HG03565 (cell line): Measurements from ENCODE around the gene LRP1-AS.

Source experiments
- ATAC-seq: cut with Tn5 transposase; IDR thresholded peaks from one replicate; pipeline ENCODE4 v1.9.1; 2021; ENCODE audit warnings: mild to moderate bottlenecking, moderate library complexity; ENCODE audit not compliant: unreplicated experiment

Gene LRP1-AS

DNA sequence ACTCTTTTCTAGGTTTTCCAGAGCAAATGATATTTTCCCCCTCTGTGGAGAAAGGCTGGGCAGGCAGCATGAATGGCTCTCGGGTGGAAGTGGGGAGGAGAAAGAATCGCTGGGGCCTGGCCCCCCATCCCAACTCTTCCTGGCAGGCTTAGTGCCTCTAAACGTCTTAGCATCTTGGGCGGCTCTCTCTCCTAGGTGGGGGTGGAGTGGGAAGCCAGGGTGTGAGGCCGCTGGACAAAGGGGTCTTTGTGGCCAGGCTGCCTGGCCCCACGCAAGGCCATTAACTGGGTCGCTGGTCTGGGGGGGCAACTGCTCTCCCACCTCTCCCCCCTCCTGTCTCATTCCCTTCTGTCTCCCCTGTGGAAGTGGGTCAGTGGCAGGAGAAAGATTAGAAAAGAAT lies 4.7 kb downstream of the LRP1-AS start:
- no peak for ATAC-seq

DNA sequence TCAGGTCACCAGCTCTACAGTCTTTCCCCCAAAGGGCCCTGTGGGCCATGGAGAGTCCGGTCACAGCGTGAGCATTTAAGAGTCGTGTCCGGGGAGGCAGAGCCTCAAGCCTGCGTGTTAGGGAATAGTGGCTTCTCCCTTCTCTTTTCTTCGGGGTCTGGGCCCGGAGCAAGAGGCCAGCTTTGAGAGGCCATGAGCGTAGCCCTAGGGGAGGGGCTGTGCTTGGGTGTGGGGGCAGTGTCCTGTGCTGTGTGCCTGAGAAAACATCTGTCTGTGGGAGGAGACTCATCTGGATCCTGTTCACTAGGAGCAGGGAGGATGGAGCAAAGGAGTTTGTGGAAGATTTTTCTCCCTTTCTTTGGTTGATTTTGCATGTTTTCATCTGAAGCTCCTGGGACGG lies 5.3 kb downstream of the LRP1-AS start:
- ATAC-seq = no peak

DNA sequence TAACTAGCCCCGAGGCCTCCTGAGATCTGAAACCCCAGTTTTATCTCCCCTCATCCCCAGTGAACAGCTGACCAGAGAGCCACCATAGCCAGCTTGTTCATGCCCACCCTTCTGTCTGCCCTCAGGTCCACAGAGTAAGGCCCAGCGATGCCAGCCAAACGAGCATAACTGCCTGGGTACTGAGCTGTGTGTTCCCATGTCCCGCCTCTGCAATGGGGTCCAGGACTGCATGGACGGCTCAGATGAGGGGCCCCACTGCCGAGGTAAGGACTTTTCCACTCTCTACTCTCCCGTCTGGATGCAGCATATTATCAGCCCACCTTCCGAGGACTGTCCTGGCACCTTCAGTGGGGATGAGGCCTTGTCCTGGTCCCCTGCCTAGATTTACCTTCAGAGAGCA lies 6.2 kb downstream of the LRP1-AS start:
- ATAC-seq = no peak

DNA sequence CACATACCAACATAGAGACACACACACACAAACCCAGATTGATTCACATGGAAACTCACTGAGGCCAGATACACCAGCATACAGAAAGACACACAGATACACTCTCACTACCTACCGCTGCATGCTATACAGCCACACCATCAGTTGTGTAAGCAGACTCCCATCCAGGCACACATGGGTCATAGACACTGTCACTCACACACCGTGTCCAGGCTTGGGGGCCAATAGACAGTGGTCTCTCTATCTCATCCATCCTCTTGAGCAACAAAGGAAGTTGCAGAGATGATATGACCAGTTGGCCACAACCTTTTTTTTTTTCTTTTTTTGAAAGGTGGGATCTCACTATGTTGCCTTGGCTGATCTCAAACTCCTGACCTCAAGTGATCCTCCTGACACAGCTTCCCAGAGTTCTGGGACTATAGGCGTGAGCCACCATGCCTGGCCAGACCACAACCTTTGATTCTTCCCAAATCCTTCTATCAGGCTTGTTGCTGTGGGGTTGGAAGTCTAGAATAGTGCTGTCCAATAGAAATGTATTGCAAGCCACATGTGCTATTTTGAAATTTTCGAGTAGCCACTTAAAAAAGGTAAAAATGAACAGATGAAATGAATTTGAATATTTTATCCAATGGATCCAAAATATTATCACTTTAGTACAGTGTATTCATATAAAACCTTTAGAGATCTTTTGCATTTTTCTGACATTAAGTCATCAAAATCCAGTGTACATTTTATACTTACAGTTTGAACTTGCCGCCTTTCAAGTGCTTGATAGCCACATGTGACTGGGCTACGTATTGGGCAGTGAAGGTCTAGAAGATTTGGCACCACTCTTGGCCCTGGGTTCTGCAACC lies 7.4 kb downstream of the LRP1-AS start:
- ATAC-seq = no peak

DNA sequence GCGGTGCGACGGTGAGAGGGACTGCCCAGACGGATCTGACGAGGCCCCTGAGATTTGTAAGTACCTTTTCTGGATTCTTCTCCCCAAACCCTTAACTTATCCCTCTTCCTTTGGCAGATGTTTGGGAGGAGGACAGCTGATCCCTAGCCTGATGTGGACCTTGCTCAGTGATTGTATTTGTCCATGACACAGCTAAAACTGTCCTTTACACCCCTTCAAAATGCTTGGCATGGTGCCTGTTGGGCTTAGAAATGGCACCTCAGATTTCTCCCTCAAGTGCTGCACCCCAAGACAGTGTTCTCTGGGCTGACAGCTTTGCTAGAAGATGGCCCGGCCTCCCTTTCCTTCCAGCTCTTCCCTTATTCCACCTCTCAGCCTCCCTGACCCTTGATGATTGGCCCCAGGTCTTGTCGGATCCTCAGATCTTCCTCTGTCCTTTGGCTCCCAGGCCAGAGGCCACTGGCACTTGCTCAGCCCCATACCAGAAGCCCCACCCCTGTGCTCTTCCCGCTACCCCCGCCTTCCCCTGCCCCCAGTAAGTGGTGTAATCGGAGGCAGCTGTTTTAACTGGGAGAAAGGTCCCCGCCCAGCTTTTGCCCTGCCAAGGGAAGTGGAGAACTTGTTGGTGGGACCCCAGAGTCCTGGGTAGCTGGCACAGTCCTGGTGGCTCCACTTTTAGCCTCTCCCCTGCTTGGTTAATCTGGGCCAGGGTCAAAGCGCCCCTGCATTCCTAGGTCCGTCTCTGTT lies 8.7 kb downstream of the LRP1-AS start:
- ATAC-seq = no peak

DNA sequence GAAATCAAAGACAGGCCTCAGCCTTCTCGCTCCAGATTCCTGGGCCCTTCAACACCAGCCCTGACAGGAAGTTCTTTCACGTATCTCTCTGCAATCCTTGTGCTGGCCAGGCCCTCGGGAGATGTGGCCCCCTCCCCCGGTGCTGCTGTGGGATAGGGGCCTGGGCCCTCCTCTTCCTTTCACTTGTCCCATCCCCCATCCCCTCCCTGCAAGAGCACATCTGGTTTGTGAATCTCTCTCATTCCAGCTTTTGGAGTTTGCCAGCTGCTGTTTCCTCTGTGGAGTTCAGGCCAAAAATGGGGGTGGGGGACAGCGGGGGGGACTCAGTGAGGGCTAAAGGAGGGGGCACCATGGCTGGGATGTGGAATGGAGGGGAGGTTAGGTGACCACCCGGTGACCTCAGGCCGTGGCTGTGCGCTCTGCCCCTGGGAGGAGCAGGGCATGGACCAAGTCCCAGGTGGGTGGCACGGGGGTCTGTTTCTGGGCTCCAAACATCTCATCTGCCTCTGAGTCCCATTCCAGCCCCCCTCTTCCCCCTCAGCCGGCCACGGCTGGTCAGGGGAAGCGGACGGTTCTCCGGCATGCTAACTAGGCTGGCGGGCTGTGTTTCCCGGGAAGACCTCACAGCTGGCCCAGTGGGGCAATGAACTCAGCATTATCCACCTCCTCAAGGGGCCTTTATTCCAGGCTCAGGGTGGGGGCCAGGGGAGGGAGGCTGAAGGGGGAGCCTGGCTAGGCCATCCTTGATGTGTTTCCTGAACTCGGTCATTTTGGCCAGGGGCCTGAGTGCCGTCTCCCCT lies 11.7 kb downstream of the LRP1-AS start:
- no peak for ATAC-seq

DNA sequence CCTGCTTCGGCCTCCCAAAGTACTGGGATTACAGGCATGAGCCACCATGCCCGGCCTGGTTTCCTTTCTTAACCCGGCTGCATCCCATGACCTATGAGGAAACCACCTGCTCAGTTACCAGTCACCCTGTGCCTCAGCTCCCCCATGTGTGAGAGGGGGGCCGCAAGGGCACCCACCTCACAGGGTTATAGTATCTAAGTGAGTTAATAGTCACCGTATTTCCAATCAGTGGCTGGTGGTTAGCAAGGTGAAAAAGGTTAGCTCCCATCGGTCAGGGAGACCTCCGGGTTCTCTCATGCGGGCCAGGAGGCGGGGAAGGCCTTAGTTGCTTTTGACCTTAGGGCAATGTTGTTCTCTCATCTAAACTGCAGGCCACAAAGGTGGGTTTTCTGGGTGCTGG lies 12.5 kb downstream of the LRP1-AS start:
- no peak for ATAC-seq

DNA sequence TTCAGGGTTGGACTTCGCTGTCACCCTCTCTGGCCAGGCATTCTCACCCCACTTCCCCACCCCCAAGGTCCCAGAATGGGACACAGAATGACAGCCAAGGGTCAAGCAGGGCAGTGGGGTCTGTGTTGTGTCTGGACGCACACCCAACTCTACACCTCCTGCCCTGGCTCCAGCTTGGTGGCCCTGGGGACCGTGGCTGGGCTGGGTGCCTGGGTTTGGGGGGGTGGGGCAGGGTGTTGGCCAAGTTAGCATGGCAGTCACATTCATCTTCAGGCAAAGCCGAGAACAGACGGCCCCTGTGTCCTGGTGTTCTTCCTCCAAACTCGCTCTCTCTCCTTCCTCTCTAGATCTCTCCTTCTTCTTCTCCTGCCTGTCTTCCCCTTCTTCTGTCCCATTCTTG lies 13.5 kb downstream of the LRP1-AS start:
- ATAC-seq = no peak

DNA sequence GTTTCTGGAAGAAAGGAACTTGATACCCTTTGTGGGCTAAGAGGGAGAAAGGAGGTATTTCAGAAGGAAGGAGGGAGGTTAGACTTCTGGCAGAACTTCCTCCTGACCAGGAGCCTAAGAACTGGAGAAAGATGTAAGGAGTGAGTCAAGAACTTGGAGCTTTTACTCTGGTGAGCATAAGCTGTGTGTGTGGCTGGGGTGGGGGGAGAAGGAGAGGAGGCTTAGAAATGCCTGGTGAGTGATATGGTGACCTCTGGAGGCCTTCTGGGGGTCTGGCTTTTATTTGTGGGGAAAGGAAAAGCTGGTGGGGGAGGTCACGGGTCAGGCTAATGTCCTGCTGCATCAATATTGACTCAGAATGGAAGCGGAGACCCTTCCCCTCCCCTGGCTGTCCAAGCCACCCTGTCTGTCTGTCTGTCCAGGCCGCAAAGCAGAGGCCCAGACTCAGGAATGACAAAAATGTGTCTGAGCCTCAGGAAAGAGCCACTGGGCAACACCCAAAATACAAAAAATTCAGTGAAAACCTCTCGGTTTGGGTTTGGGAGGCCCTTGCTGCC lies 14.3 kb downstream of the LRP1-AS start:
- ATAC-seq = no peak

DNA sequence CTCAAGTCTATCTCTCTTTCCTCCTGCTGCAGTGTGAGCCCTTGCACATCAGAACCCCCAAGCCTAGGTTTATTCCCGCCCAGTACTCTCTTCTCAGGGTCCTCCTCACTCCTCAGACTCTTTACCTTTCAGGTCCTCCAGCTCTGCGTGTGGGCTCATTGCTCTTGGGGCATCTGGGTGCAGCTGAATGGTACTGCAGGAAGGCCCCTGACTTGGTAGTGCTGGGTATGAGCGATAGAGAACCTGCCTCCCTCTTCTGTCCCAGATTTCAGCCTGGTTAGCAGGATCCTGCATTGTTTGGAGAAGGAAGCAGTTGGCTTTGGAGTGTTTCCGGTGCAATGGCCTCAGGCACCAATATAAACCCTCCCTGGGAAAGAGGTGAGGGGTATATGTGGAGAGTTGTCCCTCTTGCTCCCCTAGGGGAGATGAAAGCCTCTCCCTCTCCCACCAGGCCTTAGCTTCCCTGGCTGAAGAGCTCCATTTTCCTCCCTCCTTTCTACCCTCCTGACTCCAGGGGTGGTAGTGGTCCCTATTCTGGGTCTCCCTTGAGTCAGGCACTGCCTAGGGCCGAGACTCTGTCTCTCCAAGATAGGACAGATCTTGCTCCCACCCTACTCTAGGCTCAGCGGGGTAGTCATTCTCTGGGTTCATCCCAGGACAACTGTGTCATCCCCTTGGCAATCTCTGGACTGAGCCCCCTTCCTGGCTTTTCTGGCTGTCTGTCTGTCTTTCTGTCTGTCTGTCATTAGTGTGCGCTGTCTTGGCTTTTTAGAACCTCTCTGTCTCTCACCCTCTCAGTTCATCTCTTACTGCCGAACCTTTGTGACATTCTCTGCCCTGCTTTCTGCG lies 15.3 kb downstream of the LRP1-AS start:
- ATAC-seq = no peak

DNA sequence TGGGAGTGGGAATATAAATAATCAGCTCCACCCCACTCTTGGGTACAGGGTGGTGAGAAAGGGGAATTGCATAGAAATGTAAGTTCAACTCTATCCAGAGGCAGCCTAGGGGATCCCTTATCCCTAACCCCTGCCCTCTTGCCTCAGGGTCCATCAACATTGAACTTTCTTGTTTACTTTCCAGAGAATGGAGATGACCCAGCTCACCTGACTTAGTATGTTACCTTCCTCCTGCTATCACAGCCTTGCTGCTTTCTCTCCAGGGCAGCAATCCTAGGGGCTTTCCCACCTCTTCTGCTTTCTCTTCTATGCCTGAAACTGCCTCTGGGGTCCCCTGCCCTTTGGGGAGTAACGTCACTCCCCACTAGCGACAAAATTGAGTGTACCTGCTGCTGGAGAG lies 16.5 kb downstream of the LRP1-AS start:
- no peak for ATAC-seq

DNA sequence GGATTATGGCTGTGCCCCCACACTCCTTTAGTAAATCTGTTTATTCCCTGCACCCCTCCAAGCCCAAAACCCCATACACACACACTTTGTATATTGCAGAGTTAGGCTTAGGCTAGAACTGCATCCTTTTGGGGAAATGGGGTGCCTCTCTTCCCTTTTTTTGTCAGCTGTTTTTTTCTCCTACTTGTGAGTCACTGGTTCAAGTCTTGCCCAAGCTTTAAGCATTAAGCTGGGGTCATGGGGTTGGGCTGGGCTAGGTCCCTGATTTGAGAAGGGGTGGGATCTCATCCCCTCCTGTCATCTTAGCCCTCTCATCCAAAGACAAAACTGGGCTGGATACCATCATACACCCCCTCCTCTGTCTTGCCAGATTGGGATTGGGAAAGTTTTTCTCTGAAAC lies 17.5 kb downstream of the LRP1-AS start:
- ATAC-seq = no peak

DNA sequence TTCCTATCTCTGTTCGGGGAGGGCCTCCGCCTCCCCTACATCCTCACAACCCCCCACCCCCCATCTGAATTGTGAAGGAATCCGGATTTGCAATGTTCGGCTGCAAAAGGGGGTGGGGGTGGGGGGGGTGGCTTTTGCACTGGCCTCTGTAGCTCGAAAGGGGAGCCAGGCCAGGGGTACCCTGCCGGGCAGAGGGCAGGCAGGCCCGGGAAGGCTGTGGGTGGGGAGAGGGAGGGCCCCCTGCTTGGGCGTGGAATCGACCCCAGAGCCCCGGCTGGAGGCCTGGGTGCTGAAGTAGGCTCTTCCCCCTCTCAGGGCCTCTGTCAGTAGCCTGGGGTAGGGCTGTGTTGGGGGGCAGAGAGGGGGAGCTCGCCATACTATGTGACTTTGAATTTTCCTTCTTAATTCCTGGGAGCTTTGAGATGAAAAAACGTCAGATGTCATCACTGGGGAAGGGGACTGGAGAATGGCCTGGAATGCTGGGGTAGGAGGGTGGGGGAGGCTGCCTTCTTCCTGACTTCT lies 18.0 kb downstream of the LRP1-AS start:
- no peak for ATAC-seq

DNA sequence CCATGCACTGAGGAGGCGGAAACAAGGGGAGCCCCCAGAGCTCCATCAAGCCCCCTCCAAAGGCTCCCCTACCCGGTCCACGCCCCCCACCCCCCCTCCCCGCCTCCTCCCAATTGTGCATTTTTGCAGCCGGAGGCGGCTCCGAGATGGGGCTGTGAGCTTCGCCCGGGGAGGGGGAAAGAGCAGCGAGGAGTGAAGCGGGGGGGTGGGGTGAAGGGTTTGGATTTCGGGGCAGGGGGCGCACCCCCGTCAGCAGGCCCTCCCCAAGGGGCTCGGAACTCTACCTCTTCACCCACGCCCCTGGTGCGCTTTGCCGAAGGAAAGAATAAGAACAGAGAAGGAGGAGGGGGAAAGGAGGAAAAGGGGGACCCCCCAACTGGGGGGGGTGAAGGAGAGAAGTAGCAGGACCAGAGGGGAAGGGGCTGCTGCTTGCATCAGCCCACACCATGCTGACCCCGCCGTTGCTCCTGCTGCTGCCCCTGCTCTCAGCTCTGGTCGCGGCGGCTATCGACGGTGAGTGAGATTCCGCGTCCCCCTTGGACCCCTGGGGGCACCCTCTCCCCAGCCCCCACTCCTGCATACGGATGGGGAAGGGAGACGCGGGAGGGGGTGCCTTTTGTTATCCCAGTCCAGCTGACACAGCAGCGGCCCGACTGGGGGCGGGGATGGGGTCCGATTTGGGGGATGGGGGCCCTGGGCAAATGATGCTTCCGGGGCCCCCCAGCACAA lies 18.7 kb downstream of the LRP1-AS start:
- ATAC-seq = no peak

DNA sequence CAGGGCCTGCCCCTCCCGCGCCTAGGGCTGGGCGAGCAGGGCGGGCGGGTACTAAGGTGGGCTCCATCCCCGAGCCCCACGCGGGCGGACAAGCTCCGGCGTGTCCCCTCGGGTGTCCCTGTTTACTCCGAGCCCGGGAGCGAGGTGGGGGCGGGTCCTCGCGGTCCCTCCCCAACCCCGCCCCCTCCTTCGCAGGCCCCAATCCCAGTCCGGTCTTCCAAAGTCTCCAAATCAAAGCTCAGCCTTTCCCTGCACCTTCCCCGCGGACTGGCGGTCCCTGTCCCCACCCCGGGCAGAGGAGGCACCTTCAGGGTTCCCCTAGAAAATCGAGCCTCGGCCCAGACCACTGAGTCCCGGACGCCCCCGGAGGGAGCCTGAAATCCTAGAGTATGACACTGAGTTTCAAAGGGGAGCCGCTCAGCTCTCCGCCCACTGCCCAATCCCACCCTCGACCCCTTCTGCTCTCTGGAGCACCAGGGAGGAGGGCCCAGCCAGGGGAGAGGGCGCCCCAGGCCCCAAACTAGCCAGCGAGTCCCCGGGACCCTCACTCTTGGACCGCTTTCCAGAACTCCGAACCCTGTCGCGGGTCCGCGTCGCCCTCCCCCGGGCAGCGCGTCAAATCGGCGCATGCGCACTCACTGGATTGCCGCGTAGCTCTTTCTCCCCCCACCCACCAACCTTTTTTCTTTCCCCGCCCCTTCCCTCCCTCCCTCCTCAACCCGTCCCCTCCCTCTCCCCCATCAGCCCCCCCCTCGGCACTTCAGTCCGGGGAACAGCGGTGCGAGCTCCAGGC lies 19.5 kb downstream of the LRP1-AS start, which contains the start of gene LRP1:
TSS of gene LRP1 (plus strand) at position 758 of the 793 bp plus-strand sequence. CDS start 482 bp downstream, outside the sequence.
- no peak for ATAC-seq

DNA sequence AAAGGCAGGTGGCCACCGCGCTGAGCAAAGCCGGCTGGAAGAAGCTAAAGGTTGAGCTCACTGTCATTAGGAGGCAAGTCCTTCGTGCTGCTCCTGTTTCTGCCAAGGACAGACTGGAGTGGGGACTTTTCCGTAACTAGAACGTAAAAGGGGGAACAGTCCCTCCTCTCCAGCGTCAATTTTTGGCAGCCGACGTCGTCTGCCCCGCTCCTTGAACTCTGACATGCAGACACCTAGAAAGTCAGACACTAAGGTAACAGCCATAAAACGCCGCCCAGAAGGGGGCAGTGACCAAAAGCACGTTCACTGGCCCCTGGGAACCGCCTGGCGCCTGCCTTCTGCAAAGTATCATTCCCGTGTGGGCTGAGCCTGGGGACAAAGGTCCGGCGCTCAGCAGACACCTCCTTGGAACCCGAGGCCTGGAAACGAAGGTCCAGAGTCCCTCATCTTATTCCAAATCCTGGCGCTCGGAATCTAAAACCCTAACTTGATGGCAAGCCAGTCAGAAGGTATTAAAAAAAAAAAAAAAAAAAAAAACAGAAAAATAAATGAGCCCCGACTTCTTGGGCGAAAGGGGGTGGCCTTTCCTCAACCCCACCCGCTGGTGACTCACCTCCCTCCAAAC lies 20.2 kb downstream of the LRP1-AS start:
- peak; percentile 38 for ATAC-seq

DNA sequence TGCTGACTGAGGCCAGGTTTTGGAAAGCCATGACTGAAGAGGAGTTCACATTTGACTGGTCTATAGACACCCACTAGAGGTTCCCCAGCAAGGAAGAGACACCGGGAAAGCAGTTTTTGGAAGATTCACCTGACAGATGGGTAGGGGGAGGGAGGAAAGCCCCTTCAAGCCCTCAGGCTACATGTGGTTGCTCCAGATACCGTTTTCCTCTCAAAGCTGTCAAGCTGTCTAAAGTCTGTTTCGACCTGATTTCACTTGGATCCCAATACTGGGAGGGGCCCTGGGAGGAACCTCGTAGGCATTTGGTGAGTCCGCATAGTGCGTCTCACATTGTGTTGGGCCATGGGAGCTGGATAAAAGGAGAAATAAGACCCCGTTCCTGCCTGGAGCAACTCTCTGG lies 20.9 kb downstream of the LRP1-AS start:
- ATAC-seq = no peak

DNA sequence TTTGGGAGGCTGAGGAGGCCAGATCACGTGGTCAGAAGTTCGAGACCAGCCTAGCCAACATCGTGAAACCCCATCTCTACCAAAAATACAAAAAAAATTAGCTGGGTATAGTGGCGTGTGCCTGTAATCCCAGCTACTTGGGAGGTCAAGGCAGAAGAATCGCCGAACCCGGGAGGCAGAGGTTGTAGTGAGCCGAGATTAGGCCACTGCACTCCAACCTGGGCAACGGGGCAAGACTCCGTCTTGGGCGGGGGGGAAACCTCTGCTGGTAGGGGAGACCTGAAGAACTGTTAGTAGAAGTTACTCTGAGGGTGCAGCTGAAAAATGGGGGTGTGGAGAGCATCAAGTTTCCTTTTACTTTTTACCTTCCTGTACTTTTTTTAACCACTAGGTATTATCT lies 21.4 kb downstream of the LRP1-AS start:
- no peak for ATAC-seq
